Stimulated activated CD8-positive, alpha-beta memory T cell treated with anti-CD3 and anti-CD28 coated beads, Interleukin-7, amount 100 ng/mL, for 1 hour (primary cell): Measurements from ENCODE around the gene L3MBTL4.

Experiments used
- DNase-seq, 2 donors: peaks; one replicate each; pipeline ENCODE4 v3.0.0-alpha.2; 2020; ENCODE audit warnings: low read depth in 2 of 2

The L3MBTL4 gene

DNA sequence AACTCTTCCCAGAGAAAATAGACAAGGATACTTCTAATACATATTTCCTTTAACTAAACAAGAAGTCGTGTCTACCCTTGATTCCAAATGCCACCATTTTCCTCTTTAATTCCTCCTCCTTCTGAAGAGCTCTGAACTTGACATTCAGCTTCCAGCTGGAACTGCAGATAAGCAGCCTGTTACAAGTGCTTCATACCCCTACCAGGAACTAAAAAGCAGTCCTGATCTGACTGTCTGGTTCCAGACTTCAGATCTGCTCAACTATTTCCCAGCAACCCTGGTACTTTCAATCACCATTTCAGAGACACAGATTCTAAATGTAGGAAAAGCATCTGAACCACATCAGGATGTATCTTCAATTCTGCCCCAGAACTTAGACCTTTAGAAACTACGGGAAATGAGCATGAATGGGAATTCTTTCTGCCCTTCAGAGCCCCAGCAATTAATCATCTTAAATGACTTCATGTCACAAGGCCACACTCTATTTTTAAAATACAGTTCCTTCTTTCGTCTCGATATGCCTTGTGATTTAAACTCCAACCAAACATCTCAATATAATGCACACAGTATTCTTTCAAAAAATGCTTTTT, 159.5 kb downstream of the L3MBTL4 start:
- no peak for DNase-seq

DNA sequence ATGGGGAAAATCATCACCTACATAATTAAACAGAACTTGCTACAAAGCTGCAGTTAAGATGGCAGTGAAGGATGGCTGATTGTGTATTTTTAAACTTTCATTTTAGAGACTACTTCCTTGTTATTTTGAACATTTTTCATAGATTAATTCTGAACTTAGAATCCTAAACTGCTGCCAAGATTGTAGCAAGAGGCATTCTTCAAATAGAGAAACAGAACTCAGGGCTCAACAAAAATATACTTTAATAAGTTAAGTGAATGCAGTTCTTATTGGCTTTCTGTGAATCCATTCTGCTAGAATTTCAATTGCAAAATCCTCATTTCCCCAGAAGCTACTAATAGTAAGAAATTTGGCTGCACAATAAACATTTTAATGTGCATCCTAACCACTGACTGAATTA, 160.3 kb downstream of the L3MBTL4 start:
- DNase-seq: no peak

DNA sequence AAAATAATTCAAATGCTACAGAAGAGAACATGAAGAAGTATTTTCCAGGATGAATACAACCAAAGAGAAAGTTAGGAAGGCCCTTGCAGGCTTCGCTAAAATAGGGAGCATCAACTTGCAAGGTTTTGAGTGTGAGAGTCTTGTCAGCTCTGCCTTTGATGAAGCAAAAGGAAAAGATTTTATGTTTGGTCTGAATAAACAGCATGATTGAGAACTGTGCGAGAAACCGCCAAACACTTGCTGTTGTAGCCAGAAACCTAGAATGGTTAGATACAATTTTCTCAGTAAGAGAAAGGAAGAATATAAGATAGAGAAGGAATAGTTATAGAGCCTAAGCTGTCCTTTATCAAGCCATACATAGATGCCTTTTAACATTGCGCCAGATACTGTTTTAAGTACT, 163.6 kb downstream of the L3MBTL4 start:
- DNase-seq: no peak

DNA sequence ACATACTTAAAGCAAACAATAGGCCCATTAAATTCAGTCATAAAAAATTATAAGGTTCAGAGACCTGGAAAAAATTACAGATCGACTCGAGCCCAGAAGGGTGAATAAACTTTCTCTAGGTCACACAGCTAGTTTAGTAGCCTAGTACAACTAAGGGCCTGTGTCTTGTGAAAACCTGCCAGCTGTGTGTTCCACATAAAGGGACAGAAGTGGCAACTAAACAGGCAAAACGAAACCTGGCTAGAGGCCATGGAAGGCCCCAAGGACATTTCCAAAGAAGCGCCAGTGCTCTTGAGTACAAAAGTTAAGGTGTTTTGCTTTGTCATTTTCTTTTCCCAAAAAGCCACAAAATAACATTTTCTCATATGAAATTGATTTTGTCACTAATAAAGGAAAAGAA, 164.9 kb downstream of the L3MBTL4 start:
- DNase-seq: no peak

DNA sequence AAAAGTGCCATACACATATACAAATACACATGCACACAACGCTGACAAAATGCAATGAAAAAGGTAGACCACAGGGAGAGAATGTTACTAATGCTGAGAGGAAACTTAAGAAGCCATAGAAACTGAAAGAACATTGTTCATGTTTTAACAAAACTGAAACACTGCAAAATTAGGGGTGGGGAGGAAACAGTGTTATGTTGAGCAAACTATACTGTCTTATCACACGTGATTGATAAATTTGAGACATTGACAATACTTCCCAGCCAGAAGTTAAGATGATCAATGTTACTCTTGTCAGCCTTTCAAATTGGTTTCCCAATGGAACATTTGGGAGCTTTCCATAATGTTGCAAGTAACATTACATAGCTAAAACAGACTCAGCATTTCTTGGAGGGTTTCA, 165.5 kb downstream of the L3MBTL4 start:
- no peak for DNase-seq

DNA sequence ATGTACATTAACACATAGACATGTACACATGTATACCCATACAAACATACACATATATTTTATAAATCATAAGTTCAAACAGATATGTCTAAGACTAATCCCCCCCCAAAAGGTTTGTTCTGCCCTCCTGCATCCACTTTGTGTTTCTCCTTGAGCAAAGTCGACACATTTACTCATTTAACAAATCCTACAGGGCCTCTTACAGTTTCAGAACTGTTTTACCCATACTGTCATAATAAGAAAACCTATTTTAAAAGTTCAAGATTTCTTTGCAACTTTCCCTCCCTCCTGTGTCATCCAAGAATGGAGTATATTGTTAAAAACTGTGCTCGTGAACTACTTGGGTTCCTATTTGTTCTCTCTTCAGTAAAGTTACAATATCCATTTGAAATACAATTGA, 166.7 kb downstream of the L3MBTL4 start:
- DNase-seq: no peak

DNA sequence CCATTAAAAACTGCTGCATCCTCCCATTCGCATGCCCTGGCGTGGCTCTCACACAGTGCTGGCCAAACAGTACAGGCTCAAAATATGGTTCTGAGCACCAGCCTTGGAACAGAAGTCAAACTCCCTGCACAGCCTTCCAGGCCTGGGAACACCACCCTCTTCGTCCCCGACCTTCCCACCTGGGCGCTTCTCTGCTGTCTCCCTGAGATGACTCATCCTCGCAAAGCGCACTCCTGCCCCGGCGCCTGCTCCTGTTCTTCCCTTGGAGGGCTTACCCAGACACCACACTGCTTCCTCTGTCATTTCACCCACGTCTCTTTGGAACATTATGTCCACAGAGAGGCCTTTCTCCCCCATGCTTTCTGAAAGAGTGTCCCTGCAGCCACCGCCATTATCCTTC, 172.7 kb downstream of the L3MBTL4 start:
- DNase-seq: no peak

DNA sequence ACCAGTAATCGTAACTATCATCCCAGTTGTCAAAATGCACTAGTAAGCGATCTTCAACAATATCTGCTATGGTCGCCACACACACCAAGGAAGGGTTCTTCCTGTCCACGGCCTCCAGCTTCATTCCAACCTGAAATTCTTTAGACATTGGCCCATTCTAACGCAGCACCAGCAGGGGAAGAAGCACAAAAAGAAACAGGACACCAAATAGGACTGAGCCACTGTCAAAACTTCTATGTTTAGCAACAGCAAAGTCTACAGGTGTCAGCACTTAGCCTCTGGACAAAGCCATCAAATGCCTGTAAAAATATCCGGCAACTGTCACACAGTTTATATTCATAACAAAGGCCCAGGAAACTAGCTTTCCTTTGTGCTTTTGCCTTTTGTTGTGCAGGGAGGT, 175.0 kb downstream of the L3MBTL4 start:
- DNase-seq: no peak

DNA sequence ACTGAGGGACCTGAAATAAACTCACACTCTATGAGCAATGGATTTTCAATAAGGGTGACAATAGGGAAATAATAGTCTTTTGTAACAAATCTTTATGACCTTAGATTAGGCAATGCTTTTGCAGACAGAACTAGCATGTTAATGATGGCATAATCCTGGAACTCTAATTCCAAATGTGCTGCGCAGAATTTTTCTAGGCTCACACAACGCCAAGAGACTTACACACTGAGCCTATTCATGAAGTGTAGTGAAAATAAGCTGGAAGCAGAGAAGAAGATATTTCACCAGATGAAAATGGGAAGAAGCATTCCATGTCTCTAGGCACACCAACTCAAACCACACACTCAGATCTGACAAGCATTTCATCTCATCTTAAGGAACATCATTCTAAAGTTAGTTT, 178.5 kb downstream of the L3MBTL4 start:
- no peak for DNase-seq

DNA sequence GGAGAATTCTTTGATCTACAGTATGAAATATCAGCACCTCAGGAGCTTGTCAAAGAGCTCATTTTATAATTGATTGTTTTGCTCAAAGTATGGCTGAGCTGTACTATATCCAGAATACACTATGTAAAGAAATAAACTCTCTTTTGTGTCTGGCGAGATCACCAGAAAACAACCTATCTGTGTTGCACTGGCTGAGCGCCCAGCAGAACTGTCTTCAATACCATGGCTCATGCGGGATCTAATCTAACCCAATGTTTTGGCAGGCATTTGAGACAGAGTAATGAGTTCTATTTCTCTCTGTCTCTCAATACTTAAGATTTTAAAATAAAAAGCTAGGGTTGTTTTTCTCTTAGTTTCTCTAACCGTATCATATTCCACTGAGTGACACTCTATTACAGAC, 192.4 kb downstream of the L3MBTL4 start:
- no peak for DNase-seq

DNA sequence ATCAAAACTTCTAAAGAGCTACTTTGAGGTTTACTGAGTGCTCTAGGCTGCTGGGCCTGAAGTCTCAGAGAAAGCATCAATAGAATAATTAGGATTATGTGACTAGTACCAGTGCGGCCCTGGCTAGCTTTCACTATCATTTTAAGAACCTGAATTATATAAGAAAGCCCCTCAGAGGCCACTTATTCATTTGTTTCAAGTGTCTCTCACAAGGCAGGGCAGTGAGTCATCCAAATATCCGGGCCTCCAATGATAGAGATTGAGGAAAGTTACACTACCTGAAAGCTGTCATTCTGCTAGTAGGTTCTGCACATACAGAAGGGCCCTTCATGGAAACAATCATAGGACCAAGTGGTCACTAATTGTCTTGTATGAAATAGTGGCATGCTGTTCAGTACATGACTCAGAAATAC, 193.1 kb downstream of the L3MBTL4 start:
- DNase-seq: no peak

DNA sequence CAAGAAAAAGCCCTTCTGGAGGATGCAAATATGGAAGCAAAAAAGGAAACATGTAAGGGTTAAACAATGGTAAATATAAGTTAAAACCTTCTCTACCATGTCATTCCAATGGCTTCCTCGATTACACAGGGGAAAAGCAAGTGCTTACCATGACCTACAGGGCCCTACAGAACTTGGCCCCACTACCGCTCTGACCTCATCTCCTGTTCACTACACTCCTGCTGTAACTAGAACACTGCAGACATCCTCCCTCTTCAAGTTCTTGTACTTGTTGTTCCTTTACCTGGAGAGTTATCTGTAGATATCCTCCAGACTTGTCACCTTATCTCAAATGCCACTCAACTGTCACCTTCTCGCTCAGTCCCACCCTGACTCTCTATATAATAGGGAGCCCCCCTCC, 194.6 kb downstream of the L3MBTL4 start:
- DNase-seq: no peak

DNA sequence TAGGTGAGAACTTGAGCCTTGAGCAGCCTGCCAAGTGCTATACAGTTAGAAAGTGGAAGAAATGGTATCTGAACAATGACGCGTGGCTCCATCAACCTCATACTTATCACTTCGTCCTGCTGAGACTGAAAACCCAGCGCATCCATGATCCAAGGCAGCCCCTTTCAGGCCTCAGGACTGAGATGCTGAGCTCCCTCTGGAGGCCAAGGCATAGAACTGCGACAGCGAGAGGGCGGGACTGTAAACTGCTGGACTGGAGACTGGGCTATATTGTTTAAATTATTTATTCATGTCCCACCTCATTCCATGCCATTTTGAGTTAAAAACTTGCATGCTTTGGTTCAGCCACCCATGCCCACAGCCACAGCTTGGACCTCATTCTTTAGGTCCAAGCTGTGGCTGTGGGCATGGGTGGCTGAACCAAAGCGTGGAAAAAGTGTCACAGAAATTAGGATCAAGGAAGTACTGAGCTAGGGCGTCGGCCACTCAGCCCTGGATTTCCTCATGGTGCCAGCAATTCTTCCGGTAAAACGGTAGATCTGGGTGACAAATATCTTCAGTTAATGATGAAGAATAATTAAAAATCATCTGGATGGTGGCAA, 195.5 kb downstream of the L3MBTL4 start:
- no peak for DNase-seq

DNA sequence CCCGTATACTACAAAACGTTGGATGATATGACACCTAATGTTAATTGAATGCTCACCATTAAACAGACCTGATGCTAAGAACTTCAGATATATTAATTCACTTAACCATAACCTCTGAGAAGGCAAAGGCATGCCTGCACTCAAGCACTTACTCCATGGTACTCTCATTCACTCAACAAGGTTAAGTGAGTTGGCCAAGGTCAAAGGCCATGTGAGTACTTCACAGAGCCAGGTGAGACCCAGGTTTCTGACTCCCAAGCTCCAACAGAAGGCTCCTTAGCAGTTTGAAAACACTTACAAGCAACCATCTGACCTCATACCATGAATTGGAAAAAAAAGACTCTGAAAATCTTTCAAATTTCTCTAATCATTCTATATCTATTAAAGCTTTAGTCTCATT, 198.8 kb downstream of the L3MBTL4 start:
- no peak for DNase-seq

DNA sequence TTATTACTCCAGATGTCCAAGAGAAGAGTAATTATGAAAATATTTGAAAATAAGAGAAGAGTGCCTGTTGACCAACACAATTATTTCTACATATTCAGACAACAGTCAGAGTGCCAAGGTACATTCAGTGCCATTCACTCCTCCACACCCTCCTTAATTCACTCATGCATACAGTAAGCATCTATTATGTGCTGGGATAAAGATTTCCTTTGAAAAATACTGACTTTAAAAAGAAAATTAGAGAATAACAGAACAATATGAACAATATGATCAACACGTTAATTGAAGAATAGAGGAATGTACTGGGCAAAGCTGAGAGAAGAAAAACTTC, 203.6 kb downstream of the L3MBTL4 start:
- DNase-seq: no peak

DNA sequence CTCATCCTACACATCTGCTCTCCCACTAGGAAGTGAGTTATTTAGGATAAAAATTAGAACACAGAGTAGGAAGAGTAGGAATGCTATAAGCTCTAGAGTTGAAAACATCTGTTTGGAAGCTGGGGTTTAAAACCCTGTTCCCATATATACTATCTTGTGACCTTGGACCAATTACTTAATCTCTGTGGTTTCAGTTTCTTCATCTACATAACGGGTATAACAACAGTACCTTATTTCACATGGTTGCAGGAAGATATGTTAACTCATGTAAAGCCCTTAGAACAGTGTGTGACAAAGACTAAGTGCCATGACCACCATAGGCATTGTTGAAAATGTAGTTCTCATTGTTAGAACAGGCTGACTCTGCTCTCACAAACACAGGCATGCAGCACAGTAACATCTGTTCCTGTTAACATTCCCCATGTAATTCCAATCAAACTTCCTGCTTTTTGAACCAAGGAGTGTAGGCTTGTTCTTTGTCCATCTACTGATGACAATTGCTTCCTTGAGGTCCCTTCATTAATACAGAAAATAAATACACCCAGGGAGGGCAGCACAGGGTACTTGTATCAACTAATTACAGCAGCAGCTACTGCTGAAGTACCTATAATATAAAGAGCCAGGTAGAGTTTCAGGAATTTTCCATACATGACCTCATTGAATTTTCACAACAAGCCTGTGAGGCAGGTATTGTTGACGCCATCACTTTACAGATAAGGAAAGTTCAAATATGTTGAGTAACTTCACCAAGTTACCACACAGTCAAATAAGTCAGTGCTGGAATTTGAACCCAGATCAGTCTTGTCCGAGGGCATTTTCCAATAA, 204.2 kb downstream of the L3MBTL4 start:
- no peak for DNase-seq

DNA sequence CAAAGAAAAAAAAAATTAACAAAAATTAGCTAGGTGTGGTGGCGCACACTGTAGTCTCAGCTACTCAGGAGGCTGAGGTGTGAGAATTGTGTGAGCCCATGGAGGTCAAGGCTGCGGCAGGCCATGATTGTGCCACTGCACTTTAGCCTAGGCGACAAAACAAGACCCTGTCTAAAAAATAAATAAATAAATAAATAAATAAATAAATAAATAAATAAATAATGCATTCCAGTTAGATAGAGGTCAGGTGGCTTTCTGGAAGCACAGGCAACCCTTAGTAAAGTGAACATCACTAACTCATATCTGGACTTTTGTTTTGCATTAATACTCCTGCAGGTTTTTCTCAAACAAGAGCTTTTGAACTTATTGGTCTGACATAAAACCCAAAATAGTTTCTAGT, 206.8 kb downstream of the L3MBTL4 start:
- DNase-seq: no peak

DNA sequence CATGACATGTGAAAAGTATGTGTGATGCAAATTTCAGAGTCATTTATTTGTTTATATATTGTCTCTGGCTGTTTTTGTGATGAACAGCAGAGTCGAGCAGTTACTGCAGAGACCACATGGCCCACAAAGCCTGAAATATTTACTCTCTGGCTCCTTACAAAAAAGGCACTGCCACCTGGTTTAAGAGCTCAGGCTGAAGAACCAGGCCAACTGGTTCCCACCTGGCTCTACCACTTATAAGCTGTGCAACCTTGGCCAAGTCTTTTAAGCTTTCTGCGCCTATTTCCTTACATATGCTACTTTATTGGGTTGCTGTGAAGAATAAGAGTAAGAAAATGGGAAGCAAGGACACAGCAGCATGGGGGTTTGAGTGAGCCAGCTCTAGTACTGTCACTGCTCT, 207.6 kb downstream of the L3MBTL4 start:
- no peak for DNase-seq

DNA sequence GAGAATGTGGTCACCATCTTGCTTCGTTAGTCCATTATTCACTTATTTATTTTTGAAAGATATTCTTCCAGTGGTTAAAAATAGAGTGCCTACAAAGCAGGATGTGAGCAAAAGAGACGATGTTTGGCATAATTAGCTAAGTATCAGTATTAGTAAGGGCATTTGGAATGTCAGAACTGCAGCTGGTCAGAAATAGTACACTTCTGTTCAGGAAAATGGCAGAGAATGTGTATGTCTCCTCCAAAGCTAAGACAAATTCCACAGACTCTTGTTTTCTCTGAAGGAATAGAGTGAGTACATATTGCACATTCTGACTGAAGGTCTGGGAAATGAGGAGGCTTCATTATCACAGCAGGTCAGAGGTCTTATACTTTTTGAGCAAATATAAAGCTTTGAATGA, 209.0 kb downstream of the L3MBTL4 start:
- DNase-seq: no peak

DNA sequence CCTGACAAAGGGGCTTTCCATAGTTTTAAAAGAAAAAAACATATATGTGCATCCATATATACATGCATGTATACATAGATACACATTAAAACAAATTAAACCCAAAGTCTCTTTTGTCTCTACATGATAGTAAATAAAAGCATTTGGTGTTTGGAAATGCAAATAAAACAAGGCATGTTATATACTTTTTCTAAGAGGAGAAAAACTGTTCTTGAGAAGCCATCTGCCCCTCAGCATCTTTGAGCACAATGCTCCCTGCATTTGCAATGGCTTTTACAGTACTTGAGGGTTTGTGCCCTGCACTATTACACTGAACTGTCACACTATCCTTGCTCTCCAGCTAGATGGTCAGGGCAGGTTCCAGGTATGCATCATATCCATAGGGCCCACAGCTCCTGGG, 210.2 kb downstream of the L3MBTL4 start:
- no peak for DNase-seq

DNA sequence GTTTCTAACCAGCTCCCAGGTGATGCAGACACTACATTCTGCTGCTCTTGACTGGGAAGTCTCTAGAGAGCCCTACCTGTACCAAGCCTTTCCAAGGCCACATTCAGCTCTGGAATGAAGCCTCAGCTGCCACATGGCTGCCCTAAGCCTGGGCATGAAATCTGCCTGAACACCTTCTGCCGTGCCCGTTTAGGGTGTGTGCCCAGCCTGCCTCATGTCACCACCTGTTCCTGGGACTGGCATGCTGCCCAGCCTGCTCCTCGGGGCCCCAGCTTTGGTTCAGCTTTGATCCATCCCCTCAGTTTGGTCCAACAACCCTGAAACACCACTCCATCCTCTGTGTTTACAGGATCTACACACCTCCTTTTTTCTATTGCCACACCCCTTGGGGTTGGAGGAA, 210.9 kb downstream of the L3MBTL4 start:
- DNase-seq: no peak

DNA sequence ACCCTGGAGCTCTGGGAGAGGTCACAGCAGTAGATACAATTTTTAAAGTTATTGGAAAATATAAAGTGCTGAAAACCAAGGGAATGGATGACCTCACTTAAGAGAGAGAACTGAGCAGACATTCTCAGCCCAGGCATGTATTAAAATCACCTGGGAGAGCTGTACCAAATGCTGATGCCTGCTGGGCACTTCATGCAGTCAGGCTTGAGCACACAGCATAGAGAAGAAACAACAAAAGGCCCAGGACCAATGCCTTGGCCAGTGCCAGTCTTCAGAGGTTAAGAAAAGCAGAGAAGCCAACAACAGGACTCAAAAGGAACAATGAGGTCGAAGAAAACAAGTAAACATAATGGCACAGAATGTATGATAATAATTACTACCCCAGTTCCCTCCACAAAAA, 211.8 kb downstream of the L3MBTL4 start:
- no peak for DNase-seq

DNA sequence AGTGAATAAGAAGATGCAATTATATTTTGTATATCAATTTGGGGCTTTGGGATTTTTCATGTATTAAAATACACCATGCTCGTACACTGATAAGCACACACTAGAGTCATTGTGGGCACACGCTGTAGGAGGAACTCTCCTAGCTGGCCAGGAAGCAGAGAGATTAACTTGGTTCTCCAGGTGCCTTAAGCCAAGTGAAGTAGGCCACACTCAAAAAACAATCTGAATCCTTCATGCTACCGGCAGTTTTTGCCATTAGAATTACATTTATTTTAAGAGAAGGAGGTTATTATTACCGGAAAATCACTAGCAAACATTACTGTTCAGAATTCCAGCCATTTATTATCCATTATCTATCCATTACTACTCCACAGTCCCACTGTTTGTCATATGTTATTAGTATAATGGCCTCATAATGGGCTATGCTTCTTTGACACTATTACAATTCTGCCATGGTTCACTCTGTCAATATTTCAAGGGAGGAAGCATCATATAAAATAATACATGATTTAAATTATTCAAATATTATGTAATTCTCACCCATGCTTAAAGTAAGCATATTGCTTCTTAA, 214.4 kb downstream of the L3MBTL4 start:
- no peak for DNase-seq
